DND-41 (cell line): ENCODE results near the gene NSD1.

Experiments
- ATAC-seq: fragments of 200-7000 bp; cut with Tn5 transposase; 3 replicates; pipeline ENCODE4 v1.9.1; 2021; ENCODE audit warnings: low read depth; ENCODE audit not compliant: insufficient read depth
- DNase-seq: peaks from one replicate; pipeline ENCODE4 v3.0.0-alpha.2; 2020
- H2AFZ ChIP-seq: 2 replicates; pipeline ENCODE4 v1.6.0; 2012; ENCODE audit warnings: low read depth, low read length
- H3K27ac ChIP-seq: 2 replicates; pipeline ENCODE4 v1.5.1; 2012; ENCODE audit warnings: low read length, inconsistent platforms
- H3K27me3 ChIP-seq: fragments of 200-600 bp; sonication (generic); 2 replicates; pipeline ENCODE4 v1.6.0; 2012; ENCODE audit warnings: low read length, mild to moderate bottlenecking, inconsistent platforms; ENCODE audit not compliant: insufficient read depth, poor library complexity
- H3K36me3 ChIP-seq: 2 replicates; pipeline ENCODE4 v1.5.1; 2012; ENCODE audit warnings: low read length, inconsistent platforms; ENCODE audit not compliant: insufficient read depth
- H3K4me1 ChIP-seq: 2 replicates; pipeline ENCODE4 v1.5.1; 2012; ENCODE audit warnings: mild to moderate bottlenecking, low read length; ENCODE audit not compliant: insufficient read depth
- H3K4me2 ChIP-seq: 2 replicates; pipeline ENCODE4 v1.6.0; 2012; ENCODE audit warnings: mild to moderate bottlenecking, moderate library complexity, low read length, inconsistent platforms; ENCODE audit not compliant: insufficient read depth
- H3K4me3 ChIP-seq, 2 experiments: fragments of 200-600 bp in 1 of 2; shearing (Covaris generic) in 1 of 2; 2 replicates each; pipeline ENCODE4 v1.5.1; 2012 to 2016; ENCODE audit warnings: inconsistent platforms in 2 of 2, low read length in 2 of 2, mild to moderate bottlenecking in 2 of 2, low read depth in 1 of 2, moderate library complexity in 1 of 2
- H3K79me2 ChIP-seq: 2 replicates; pipeline ENCODE4 v1.6.0; 2012; ENCODE audit warnings: low read length, inconsistent platforms; ENCODE audit not compliant: insufficient read depth
- H3K9ac ChIP-seq: 2 replicates; pipeline ENCODE4 v1.6.0; 2012; ENCODE audit warnings: low read depth, mild to moderate bottlenecking, inconsistent platforms, low read length, moderate library complexity
- H3K9me3 ChIP-seq: 2 replicates; pipeline ENCODE4 v1.5.1; 2012; ENCODE audit warnings: low read length, moderate library complexity, mild to moderate bottlenecking, inconsistent platforms; ENCODE audit not compliant: insufficient read depth, severe bottlenecking
- H4K20me1 ChIP-seq: 2 replicates; pipeline ENCODE4 v1.6.0; 2012; ENCODE audit warnings: low read length; ENCODE audit not compliant: insufficient read depth
- EZH2 ChIP-seq: IDR thresholded peaks from 3 replicates; pipeline ENCODE4 v1.6.1; 2012; ENCODE audit warnings: borderline replicate concordance, low read depth, mild to moderate bottlenecking, moderate library complexity, low read length, inconsistent platforms; ENCODE audit not compliant: severe bottlenecking
- TF ChIP-seq, protein P1 (sequence below): IDR thresholded peaks from 2 replicates; pipeline ENCODE4 v1.5.1; 2012; ENCODE audit warnings: borderline replicate concordance, low read length, moderate library complexity, mild to moderate bottlenecking; ENCODE audit not compliant: poor library complexity, severe bottlenecking; ENCODE audit errors: extremely low read depth

The NSD1 gene

DNA sequence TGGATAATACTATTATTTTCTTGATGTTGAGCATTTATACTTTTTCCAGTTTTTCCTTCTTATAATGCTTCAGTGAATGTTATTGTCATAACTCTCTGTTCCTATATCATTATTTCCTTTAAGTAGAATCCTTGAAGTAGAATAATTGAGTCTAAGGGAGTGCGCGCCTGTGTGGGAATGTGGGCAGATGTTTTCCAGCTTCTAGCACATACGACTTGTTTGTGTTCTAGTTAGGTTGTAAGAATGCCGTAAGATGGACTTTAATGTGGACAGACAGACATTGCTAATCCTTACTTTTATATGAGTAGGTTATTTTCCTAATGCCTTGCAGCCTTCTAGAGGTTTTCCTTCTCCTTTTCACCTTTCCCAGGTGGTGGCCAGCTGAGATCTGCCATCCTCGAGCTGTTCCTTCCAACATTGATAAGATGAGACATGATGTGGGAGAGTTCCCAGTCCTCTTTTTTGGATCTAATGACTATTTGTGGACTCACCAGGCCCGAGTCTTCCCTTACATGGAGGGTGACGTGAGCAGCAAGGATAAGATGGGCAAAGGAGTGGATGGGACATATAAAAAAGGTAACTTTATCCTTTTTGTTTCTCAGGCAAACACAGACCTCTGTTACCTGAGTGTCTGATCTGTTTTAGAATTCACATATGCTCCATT lies 135.8 kb downstream of the NSD1 start:
- Histone ChIP-seq H4K20me1 (no peaks in the 10 kb centered on the region), H3K36me3 (peaks cover 92% of the 10 kb centered on the region)

GRCh38 chr5:177269976-177270375 lies 136.4 kb downstream of the NSD1 start:
- H3K4me3 ChIP-seq: no peak overlapping the region
- no peaks in the 10 kb centered on the region for H3K9me3 ChIP-seq
- no peak for ATAC-seq
- no peak overlapping the region for H3K9ac ChIP-seq
- no peaks in the 10 kb centered on the region for H4K20me1 ChIP-seq
- peaks cover 92% of the 10 kb centered on the region for H3K36me3 ChIP-seq
- no peak for DNase-seq
- H3K27me3 ChIP-seq: no peaks in the 10 kb centered on the region
- TF ChIP-seq EZH2: no peak
- TF ChIP-seq, protein P1, sequence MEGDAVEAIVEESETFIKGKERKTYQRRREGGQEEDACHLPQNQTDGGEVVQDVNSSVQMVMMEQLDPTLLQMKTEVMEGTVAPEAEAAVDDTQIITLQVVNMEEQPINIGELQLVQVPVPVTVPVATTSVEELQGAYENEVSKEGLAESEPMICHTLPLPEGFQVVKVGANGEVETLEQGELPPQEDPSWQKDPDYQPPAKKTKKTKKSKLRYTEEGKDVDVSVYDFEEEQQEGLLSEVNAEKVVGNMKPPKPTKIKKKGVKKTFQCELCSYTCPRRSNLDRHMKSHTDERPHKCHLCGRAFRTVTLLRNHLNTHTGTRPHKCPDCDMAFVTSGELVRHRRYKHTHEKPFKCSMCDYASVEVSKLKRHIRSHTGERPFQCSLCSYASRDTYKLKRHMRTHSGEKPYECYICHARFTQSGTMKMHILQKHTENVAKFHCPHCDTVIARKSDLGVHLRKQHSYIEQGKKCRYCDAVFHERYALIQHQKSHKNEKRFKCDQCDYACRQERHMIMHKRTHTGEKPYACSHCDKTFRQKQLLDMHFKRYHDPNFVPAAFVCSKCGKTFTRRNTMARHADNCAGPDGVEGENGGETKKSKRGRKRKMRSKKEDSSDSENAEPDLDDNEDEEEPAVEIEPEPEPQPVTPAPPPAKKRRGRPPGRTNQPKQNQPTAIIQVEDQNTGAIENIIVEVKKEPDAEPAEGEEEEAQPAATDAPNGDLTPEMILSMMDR: no peak
- H2AFZ ChIP-seq: no peak overlapping the region
- H3K27ac ChIP-seq: no peak overlapping the region
- H3K79me2 ChIP-seq: no peaks in the 10 kb centered on the region
- H3K4me2 ChIP-seq: no peak overlapping the region
- no peaks in the 10 kb centered on the region for H3K4me1 ChIP-seq

More for the DNA sequence above, 135.8 kb downstream of the NSD1 start:
- ATAC-seq (no peak), DNase-seq (no peak)
- H2AFZ ChIP-seq: no peak overlapping the region
- H3K4me2 ChIP-seq: no peak overlapping the region
- no peaks in the 10 kb centered on the region for H3K79me2 ChIP-seq
- no peak overlapping the region for H3K4me3 ChIP-seq
- no peak overlapping the region for H3K9ac ChIP-seq
- no peaks in the 10 kb centered on the region for H3K4me1 ChIP-seq
- no peak overlapping the region for H3K27ac ChIP-seq
- no peaks in the 10 kb centered on the region for H3K9me3 ChIP-seq
- no peaks in the 10 kb centered on the region for H3K27me3 ChIP-seq
- TF ChIP-seq EZH2: no peak
- TF ChIP-seq, protein P1: no peak

GRCh38 chr5:177270653-177271052 lies 137.1 kb downstream of the NSD1 start:
- no peak for TF ChIP-seq EZH2
- TF ChIP-seq, protein P1: no peak
- DNase-seq (no peak), ATAC-seq (no peak)
- H3K36me3 ChIP-seq: peaks cover 89% of the 10 kb centered on the region
- no peaks in the 10 kb centered on the region for H3K27me3 ChIP-seq
- H2AFZ ChIP-seq: no peak overlapping the region
- no peak overlapping the region for H3K4me2 ChIP-seq
- no peak overlapping the region for H3K9ac ChIP-seq
- H3K9me3 ChIP-seq: no peaks in the 10 kb centered on the region
- H4K20me1 ChIP-seq: no peaks in the 10 kb centered on the region
- no peaks in the 10 kb centered on the region for H3K79me2 ChIP-seq
- no peak overlapping the region for H3K4me3 ChIP-seq
- H3K27ac ChIP-seq: no peak overlapping the region
- no peaks in the 10 kb centered on the region for H3K4me1 ChIP-seq

DNA sequence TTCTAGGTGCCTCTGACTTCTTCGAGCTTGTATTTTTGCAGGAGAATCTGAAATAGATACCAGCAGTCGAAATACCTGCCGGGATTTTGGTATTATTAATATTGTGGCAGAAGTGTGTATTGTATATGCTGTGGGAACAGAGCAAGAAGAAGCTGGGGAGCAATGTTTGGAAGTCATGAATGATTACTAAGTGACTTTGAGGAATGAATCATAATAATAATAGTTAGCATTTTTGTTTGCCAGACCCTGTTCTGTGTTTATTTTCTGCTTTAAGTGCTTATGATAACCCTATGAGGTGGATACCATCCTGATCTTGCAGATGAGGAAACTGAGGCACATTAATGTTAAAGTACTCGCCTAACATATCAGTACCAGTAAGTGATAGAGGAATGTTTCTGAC lies 137.5 kb downstream of the NSD1 start:
- ATAC-seq (no peak), DNase-seq (no peak)
- Histone ChIP-seq H3K9ac (no peak overlapping the region), H3K4me3 (no peak overlapping the region), H3K79me2 (no peaks in the 10 kb centered on the region), H3K27ac (no peak overlapping the region), H3K4me2 (no peak overlapping the region), H4K20me1 (no peaks in the 10 kb centered on the region), H3K27me3 (no peaks in the 10 kb centered on the region), H3K9me3 (no peaks in the 10 kb centered on the region), H3K36me3 (peaks cover 89% of the 10 kb centered on the region), H2AFZ (no peak overlapping the region), H3K4me1 (no peaks in the 10 kb centered on the region)
- TF ChIP-seq EZH2: no peak
- TF ChIP-seq, protein P1: no peak
